Measurements from ENCODE around the gene SCNN1A. TPM values are rescaled to one million over a fixed set of nuclear protein-coding genes. Genes with fewer than 3 reads are reported as not detected.

The SCNN1A gene
- total RNA-seq, 2 experiments from 2014 or later: 0.35 to 1.0 TPM

DNA sequence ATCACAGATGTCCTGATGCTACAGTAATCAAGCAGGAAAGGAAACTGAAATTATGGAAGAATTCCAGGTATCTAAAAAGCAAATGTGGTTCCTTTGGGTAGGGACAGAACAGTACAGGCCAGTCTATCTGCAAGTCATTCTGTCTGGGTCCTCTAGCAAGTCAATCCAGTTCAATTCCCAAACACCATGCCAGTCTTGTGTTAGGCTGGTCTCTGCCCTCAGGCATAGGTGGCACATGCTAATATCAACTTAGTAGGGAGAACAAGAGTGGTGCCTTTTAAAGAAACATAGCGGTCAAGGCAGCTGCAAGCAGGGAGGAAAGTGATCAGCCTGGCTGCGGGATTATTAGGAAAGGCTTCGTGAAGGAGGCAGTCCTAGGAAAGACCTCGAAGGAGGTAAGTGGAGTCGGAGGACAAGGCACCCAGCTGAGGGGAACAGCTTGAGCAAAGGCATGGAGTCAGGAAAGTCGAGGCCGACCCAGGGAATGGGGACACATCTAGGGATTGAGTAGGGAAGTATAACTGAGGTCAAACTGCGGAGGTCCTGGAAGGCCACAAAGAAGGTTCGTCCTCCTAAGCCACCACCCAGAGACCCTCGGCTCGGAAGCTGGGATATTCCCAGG is 68.7 kb downstream of the SCNN1A start:
- TF ChIP-seq, protein P1, sequence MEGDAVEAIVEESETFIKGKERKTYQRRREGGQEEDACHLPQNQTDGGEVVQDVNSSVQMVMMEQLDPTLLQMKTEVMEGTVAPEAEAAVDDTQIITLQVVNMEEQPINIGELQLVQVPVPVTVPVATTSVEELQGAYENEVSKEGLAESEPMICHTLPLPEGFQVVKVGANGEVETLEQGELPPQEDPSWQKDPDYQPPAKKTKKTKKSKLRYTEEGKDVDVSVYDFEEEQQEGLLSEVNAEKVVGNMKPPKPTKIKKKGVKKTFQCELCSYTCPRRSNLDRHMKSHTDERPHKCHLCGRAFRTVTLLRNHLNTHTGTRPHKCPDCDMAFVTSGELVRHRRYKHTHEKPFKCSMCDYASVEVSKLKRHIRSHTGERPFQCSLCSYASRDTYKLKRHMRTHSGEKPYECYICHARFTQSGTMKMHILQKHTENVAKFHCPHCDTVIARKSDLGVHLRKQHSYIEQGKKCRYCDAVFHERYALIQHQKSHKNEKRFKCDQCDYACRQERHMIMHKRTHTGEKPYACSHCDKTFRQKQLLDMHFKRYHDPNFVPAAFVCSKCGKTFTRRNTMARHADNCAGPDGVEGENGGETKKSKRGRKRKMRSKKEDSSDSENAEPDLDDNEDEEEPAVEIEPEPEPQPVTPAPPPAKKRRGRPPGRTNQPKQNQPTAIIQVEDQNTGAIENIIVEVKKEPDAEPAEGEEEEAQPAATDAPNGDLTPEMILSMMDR (conservative IDR thresholded peaks at IDR 0.05; ENCODE audit: low read length): no peak
- TF ChIP-seq EZH2phosphoT487 (IDR thresholded peaks at IDR 0.05; ENCODE audit: borderline replicate concordance, low read depth, low read length): no peak
- intact Hi-C loops (cut with micrococcal nuclease; ENCODE audit: unreplicated experiment): no loop called here
- POLR2A ChIA-PET: no interaction called here
- Histone ChIP-seq H3K27ac (ENCODE audit: low read depth, low read length, poor library complexity, severe bottlenecking) (no peak overlapping the region), H3K9me2 (ENCODE audit: insufficient read depth, low read length) (no peaks in the 10 kb centered on the region), H3K4me1 (ENCODE audit: insufficient read depth, low read length, poor library complexity, severe bottlenecking) (no peaks in the 10 kb centered on the region), H3K9me3 (ENCODE audit: low read length) (no peaks in the 10 kb centered on the region), H4K20me1 (ENCODE audit: insufficient read depth, low read length) (no peaks in the 10 kb centered on the region), H3K79me2 (ENCODE audit: insufficient read depth, low read depth, low read length) (no peaks in the 10 kb centered on the region), H3K4me3 (ENCODE audit: low read depth, low read length, poor library complexity, severe bottlenecking) (no peak overlapping the region), H3K4me2 (ENCODE audit: low read length) (no peak overlapping the region), H2AFZ (ENCODE audit: low read length) (no peak overlapping the region), H3K36me3 (ENCODE audit: insufficient read depth, low read length) (no peaks in the 10 kb centered on the region)
- DNase-seq (ENCODE audit: low spot score): no peak
- BruUV-seq (replicated peaks): no TSS peak
- CTCF ChIA-PET (ENCODE audit: unreplicated experiment): no interaction called here

DNA sequence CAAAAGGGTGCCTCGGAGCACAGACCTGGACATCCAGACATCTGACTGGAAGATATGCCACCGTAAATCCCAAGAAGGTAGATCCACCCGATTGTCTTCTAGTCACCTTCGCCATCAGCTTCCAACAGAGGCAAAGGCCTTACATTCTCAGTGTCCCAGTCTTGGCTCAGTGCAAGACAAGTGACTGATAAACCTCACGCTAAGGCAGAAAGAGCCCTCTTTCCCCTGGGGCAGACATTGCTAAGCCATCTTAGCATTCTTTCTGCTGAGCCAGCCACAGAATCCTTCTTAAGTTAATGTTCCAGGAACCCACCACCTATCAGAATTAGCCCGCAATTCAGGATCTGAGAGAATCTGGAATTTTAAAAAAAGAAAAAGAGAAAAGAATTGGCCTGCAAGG is 69.2 kb downstream of the SCNN1A start:
- H3K79me2 ChIP-seq (ENCODE audit: insufficient read depth, low read depth, low read length): no peaks in the 10 kb centered on the region
- ChIA-PET CTCF (ENCODE audit: unreplicated experiment) (no interaction called here), POLR2A (no interaction called here)
- no peaks in the 10 kb centered on the region for H3K9me2 ChIP-seq (ENCODE audit: insufficient read depth, low read length)
- no peaks in the 10 kb centered on the region for H3K4me1 ChIP-seq (ENCODE audit: insufficient read depth, low read length, poor library complexity, severe bottlenecking)
- H3K27ac ChIP-seq (ENCODE audit: low read depth, low read length, poor library complexity, severe bottlenecking): no peak overlapping the region
- H3K9me3 ChIP-seq (ENCODE audit: low read length): no peaks in the 10 kb centered on the region
- no peak overlapping the region for H3K4me3 ChIP-seq (ENCODE audit: low read depth, low read length, poor library complexity, severe bottlenecking)
- H4K20me1 ChIP-seq (ENCODE audit: insufficient read depth, low read length): no peaks in the 10 kb centered on the region
- H3K4me2 ChIP-seq (ENCODE audit: low read length): no peak overlapping the region
- no TSS peak for BruUV-seq (replicated peaks)
- no peaks in the 10 kb centered on the region for H3K36me3 ChIP-seq (ENCODE audit: insufficient read depth, low read length)
- DNase-seq (ENCODE audit: low spot score): no peak
- intact Hi-C loops (cut with micrococcal nuclease; ENCODE audit: unreplicated experiment): no loop called here
- no peak for TF ChIP-seq EZH2phosphoT487 (IDR thresholded peaks at IDR 0.05; ENCODE audit: borderline replicate concordance, low read depth, low read length)
- TF ChIP-seq, protein P1 (conservative IDR thresholded peaks at IDR 0.05; ENCODE audit: low read length): no peak
- H2AFZ ChIP-seq (ENCODE audit: low read length): no peak overlapping the region

DNA sequence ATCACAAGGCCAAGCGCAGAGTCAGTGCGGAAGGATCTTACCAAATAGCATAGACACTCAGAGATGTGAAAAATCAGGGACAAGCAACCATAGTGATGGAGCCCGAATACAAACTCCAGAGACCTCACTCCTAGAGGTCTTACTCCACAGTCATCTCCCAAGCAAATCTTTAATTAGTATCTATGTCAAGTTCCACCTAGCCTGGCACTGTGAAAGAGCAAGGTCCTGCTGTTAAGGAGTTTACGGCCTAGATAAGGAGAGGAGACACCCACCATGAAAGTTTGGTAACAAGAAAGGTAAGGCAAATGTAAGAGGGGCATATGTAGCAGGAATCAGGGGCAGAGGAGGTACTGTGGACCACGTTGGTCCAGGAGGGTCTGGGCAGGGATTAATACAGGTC is 72.3 kb downstream of the SCNN1A start:
- H3K27ac ChIP-seq (ENCODE audit: low read depth, low read length, poor library complexity, severe bottlenecking): no peak overlapping the region
- no peak overlapping the region for H3K4me2 ChIP-seq (ENCODE audit: low read length)
- H2AFZ ChIP-seq (ENCODE audit: low read length): no peak overlapping the region
- peaks cover 18% of the 10 kb centered on the region for H3K4me1 ChIP-seq (ENCODE audit: insufficient read depth, low read length, poor library complexity, severe bottlenecking)
- no peaks in the 10 kb centered on the region for H3K9me2 ChIP-seq (ENCODE audit: insufficient read depth, low read length)
- intact Hi-C loops (cut with micrococcal nuclease; ENCODE audit: unreplicated experiment): no loop called here
- ChIA-PET POLR2A (interaction anchor here (0.6 to 0.9 kb wide), 3 partner anchors 20 to 1467 kb away, joined by 3 to 5 read pairs (median 3); no protein-coding TSS in a partner anchor), CTCF (ENCODE audit: unreplicated experiment) (no interaction called here)
- no peaks in the 10 kb centered on the region for H4K20me1 ChIP-seq (ENCODE audit: insufficient read depth, low read length)
- no peaks in the 10 kb centered on the region for H3K79me2 ChIP-seq (ENCODE audit: insufficient read depth, low read depth, low read length)
- no peaks in the 10 kb centered on the region for H3K36me3 ChIP-seq (ENCODE audit: insufficient read depth, low read length)
- BruUV-seq (replicated peaks): no TSS peak
- TF ChIP-seq, protein P1 (conservative IDR thresholded peaks at IDR 0.05; ENCODE audit: low read length): no peak
- TF ChIP-seq EZH2phosphoT487 (IDR thresholded peaks at IDR 0.05; ENCODE audit: borderline replicate concordance, low read depth, low read length): no peak
- no peak overlapping the region for H3K4me3 ChIP-seq (ENCODE audit: low read depth, low read length, poor library complexity, severe bottlenecking)
- H3K9me3 ChIP-seq (ENCODE audit: low read length): no peaks in the 10 kb centered on the region
- DNase-seq (ENCODE audit: low spot score): no peak
